Forelimb muscle (tissue), 1 donor: ENCODE results near the gene AK2. TPM values are rescaled to one million over a fixed set of nuclear protein-coding genes. Genes with fewer than 3 reads are reported as not detected.
"Not testable (repeated sequence)": the region's sequence is repeated elsewhere in the genome, so short reads cannot be mapped to it uniquely, and the experiment has no call there.

ENCODE experiments used
- DNase-seq: peaks from one replicate; pipeline ENCODE4 v3.0.0-alpha.2; 2013; ENCODE audit warnings: low read depth
- polyA plus RNA-seq: library from polyadenylated mRNA; unstranded; fragments of 120-200 nt; gene quantifications from one replicate; pipeline ENCODE4 v1.2.1, GENCODE V29; 2013; ENCODE audit not compliant: insufficient read length

AK2 gene
- polyA plus RNA-seq, 1 donor: 124 TPM

DNA sequence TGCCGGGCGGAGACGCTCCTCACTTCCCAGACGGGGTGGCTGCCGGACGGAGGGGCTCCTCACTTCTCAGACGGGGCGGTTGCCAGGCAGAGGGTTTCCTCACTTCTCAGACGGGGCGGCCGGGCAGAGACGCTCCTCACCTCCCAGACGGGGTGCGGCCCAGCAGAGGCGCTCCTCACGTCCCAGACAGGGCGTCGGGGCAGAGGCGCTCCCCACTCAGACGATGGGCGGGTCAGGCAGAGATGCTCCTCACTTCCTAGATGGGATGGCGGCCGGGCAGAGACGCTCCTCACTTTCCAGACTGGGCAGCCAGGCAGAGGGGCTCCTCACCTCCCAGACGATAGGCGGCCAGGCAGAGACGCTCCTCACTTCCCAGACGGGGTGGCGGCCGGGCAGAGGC is 61.6 kb downstream of the AK2 start:
- not testable (repeated sequence) for DNase-seq

DNA sequence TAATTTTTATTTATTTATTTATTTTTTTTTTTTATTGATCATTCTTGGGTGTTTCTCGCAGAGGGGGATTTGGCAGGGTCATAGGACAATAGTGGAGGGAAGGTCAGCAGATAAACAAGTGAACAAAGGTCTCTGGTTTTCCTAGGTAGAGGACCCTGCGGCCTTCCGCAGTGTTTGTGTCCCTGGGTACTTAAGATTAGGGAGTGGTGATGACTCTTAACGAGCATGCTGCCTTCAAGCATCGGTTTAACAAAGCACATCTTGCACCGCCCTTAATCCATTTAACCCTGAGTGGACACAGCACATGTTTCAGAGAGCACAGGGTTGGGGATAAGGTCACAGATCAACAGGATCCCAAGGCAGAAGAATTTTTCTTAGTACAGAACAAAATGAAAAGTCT is 63.2 kb downstream of the AK2 start:
- DNase-seq: not testable (repeated sequence)

DNA sequence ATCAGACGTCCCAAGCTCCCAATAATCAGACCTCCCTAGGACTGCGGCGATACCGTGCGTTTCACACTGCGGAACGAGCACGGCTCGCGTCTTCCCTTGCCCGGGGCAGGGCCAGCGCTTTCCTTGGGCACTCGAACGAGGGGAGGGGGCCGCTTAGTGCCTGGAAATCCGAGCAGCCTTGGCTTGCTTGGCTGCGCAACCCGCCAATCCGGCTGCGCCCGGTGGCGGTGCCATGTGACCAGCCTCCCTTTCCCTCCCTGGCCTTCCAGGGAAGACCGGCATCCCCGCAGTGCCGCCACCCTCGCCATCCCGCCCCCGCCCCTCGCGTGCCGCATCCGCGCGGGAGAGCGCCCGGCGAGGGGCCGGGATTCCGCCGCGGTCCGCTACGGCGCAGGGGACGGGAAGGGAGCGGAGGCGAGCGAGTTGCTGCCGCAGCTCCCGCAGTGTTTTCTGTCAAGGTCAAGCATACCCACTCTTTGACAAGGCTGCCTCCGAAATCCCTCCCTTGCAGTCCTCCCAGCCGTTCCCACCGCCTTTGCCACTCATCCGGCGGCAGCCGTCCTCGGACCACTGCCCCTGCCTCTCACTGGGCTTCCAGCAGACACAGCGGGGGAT is 63.8 kb downstream of the AK2 start:
- no peak for DNase-seq

DNA sequence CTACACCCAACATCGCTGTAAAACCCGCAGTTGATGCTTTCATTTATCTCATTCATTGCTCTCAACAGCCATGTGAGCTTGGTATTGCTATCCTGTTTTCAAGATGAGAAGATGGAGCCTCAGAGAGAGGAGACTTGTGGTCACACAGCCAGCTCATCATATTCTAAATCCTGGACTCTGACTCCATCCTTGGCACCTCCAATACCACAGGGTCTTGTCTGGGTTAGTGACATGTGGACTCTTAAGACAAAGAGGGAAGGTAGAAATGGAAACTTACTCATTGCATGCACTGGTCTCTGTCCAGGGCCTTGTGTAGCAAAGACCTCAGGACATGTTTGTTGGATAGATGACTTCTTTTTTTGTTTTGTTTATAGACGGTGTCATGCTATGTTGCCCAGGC is 65.1 kb downstream of the AK2 start:
- no peak for DNase-seq

DNA sequence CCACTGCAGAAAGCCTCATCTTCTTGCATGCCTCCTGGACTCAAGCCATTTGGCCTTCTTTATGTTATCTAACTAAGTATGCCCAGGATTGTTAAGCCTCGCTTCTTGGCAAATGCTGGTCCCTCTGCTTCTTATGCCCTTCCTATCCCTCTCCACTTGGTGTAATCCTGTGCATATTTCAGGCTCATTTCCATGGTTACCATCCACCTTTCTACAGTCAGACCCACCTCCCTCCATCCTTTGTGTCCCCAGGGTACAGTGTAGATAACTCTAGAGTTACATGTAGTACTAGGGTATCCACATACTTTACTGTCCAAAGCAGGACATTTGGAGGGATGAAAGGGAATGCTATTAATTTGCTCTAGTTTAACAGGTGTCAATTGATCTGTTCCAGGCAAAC is 65.5 kb downstream of the AK2 start:
- DNase-seq: no peak

DNA sequence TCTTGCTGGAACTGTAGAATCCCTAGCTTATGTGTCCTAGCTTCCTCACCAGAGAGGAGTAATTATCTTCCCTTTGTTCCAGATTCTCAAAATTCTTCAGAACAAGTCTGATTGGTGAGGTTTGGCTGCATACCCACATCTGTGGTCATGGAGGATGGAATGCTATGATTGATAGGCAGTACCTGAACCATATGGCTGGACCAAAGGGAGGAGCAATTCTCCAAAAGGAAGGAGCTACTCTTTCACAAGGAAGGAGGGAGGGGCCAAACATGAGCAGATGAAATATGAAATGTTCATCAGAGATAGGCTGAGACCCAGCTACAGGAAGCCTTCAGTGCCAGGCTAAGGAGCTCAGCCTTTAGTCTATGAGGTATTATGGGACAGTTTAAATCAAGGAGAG is 67.1 kb downstream of the AK2 start:
- no peak for DNase-seq

DNA sequence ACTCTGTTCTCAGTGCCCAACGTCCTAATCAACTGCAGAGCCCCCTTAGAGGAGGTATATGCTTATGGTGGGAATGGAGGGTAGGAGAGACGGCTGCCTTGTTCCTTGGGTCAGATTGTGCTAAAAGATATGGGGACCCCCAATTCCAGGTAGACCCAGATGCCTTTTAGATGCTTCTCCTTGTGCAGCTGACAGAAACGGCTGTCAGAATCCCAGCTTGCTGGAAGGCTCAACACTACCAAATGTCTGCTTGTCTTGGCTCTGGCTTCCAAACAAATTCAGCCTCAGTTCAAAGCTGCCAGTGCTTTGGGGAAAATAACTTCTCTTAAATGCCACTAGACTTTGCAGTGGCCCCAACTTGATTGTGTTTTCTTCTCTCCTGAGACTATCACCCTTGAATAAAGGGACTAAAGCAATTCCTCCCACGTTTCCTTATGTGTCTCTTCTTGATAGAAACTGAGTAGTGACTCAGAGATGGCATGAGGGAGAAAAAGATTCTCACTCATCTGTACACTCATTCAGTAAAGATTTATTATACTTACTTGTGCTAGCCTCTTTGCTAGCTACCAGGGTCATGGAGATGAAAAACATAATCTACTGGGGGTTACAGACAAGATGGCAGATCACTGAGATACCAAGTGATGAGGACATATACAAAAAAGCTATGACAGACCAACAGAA is 68.7 kb downstream of the AK2 start:
- DNase-seq: no peak

DNA sequence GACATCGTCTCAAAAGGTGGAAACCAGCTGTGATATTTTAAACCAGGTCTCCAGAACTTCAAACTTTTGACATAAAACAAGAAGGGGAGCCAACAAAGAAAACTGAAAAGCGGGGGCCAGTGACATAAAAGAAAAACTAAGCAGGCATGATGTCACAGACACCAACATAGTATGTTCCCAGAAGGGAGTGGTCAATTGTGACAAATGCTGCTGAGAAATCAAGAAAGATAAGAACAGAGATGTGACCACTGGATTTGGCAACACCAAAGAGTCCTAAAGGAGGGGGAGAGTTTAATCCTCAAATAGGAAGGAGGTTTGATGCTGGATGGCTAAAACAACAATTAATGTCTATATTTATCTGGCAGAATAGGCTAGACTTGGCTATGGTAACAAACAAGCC is 69.8 kb downstream of the AK2 start:
- no peak for DNase-seq

DNA sequence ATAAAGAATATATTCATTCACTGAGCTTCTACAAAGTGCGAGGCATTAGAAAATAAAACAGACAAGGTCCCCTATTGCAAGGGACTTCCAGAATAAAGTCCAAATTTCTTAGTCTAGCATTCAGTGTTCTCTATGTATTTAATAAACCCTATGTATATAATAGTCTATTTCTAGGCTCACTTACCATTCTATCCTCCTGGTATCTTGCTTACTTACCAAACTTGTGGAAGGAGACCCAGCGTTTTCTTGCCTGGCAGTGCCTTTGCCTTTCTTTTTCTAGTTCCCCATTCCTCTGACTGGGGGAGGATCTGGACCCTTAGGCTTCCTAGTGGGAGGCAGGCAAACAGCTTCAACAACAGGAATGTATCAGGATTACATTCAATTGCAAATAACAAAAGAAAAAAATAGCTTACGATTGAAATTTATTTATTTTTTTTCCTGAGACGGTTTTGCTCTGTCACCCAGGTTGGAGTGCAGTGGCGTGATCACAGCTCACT is 71.4 kb downstream of the AK2 start:
- no peak for DNase-seq

DNA sequence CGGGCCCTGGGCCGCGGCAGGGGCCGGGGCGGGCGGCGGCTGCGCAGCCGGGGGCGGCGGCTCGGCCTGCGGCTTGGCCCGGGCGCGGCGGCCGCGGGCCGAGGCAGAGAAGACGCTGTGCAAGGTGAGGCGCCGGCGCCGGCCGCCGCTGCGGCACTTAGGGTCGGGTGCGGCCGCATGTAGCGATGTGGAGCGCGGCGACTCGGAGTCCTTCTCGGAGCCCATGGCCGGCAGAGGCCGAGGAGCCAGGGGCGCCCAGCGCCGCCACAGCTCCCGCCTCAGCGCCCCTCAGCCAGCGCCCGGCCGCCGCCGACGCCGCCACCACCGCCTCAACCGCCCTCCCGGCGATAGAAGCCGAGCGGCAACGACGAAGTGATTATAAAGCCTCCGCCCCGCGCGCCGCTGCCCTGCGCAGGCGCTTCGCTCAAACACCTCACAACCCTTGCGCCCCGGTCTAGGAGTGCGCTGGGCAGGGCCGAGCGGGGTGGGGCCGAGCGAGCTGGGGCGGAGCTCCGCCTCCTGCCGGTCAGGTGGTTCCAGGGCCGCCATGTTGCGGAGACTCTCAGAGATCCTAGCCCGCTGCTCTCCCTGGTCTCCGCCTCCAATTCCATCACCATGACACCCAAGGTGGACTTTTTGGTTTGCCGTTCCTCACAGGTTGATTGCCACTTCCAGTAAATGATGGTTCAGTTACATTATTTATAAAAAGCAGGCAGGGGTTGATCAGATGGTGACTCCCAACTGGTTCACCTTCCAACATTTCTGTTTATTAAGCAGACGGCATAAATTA is 72.0 kb downstream of the AK2 start, which contains the start of gene RNF19B:
TSS of gene RNF19B (minus strand) at position 349 of the 790 bp plus-strand sequence. CDS start at position 225, 124 bp downstream.
- peak; percentile 64 for DNase-seq

DNA sequence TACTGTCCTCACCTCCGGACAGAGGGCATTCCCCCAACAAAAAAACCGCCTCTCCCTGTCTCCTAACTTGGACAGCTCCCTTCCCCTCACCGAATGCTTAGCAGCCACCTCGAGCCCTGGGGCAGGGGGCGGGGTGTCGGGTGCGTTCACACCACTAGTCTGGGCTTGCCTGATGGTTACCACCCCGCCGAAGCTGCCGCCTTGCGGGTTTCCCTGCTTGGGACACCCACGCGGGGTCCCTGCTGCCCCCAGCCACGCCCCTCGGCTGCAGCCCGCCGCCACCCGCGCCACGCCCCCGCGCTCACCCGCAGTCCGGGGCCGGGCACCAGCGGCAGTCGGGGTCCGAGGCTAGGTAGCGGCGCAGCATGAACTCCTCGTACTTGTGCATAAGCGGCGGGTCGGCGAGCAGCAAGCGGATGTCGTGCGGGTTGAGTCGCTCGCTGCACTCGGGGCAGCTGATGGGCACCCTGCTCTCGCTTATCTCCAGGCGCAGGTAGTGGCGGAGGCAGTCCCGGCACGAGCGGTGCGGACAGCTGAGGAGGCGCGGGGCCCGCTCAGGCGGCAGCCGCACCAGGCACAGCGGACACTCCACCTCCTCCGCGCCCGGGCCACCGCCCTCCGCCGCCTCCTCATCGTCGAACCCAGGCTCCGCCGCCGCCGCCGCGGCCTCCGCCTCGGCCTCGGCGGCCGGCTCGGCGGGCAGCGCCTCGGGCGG is 72.8 kb downstream of the AK2 start:
- DNase-seq: no peak

DNA sequence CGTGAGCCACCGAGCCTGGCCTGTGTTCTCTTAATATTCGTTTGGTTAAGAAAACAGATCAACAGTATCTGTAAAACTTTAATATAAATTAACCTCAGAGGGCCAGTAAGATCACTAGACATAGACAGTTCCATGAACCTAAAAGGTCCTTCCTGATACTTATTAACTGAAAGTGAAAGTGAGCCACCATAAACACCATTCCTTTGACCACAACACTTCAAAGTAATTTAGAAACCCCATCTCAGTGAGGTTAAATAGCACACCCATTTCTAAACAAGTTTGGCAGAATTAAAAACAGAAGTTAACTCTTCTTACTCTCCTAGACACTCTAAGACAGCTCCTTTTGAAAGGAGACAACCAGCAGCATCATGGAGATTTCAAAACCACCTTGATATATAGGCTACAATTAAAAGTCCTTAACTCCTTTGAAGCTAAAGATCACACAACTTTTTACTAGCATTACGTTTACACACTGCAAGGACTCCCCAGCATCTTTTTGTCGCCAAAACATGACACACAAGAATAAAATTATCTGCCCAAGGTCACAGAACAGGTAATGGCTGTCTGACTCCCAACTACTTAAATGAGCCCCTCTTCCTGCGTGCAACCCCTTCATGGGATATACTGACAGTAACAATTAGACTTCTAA is 74.3 kb downstream of the AK2 start:
- no peak for DNase-seq

DNA sequence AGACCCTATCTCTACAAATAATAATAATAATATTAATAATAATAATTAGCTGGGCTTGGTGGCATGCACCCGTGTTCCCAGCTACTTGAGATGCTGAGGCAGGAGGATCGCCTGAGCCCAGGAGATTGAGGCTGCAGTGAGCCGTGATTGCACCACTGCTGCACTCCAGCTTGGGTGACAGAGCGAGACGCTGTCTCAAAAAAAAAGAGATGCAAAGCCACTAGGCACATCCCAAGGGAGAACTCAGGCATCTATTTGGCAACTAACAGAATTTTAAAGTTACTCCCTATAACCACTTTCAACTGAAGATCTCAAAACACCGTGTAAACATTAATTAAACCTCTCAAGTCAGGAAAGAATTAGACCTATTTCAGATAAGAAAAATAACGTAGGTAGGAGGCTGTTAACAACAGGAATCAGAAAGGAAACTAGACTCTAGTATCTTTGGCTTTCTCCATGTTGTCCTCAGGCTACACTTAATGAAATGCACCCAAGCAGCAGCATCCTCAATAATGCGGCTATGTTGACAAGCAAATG is 75.8 kb downstream of the AK2 start:
- DNase-seq: no peak

DNA sequence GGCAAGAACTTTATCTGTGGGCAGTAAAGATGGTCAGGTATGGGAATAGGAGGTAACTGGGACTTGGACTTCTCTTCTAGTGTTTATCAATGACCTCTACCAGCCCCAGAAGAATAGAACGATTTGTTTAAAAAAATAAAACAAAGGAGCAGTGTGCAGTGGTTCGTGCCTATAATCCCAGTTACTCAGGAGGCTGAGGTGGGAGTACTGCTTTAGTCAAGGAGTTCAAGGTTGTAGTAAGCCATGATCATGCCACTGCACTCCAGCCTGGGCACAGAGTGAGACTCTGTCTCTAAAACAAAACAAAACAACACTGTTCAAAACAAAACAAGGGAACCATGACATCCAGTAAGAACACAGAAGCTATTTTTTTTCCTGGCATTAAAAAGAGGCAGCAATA is 76.3 kb downstream of the AK2 start:
- DNase-seq: no peak

DNA sequence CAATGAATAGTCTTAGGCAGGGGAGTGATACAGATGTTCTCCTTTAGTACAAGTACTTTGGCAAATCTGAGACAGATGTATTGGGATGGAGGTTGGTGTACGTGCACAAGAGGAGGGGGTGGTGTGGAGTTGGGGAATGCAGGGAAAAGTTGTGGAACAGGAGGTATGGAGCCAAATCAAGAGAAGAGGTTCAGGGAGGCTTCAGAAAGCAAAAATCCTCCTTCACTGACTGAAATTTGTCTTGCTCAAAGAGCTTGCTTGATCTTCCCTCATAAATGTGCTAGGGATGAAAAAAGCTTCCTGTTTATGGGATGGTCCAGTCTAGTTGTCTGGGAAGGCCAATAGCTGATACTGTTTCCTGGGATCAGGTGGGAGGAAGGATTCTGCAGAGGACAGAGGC is 77.9 kb downstream of the AK2 start:
- DNase-seq: no peak

Other genes starting within 250 kb of the AK2 start
- 40.4 TPM for gene YARS1, start 219.5 kb downstream of the AK2 start, polyA plus RNA-seq
- 22.5 TPM for gene S100PBP, start 219.2 kb downstream of the AK2 start, polyA plus RNA-seq
- 194 TPM for gene FNDC5, start 166.0 kb downstream of the AK2 start, polyA plus RNA-seq
- gene HPCA, start 150.4 kb downstream of the AK2 start, polyA plus RNA-seq: 0.15 TPM
- gene TMEM54, start 135.5 kb downstream of the AK2 start, polyA plus RNA-seq: 3.7 TPM
- gene RNF19B, start 72.1 kb downstream of the AK2 start, polyA plus RNA-seq: 9.1 TPM
- 3.4 TPM for gene AZIN2, start 44.3 kb upstream of the AK2 start, polyA plus RNA-seq
- gene TRIM62, start 145.2 kb upstream of the AK2 start, polyA plus RNA-seq: 5.7 TPM
- gene ZNF362, start 219.6 kb upstream of the AK2 start, polyA plus RNA-seq: 33.6 TPM